GM23338 (cell line): Measurements from ENCODE around the gene PGM3. TPM values are rescaled to one million over a fixed set of nuclear protein-coding genes. Genes with fewer than 3 reads are reported as not detected.

Experiments used
- ATAC-seq: fragments of 200-7000 bp; cut with Tn5 transposase; 3 replicates; pipeline ENCODE4 v1.9.1; 2020
- DNase-seq: peaks from one replicate; pipeline ENCODE4 v3.0.0-alpha.2; 2015; ENCODE audit warnings: low spot score
- H2AFZ ChIP-seq: fragments of 200-600 bp; sonication (generic); 2 replicates; pipeline ENCODE4 v1.8.0; 2016; ENCODE audit warnings: antibody characterized with exemption, mild to moderate bottlenecking, moderate library complexity
- H3F3A ChIP-seq: fragments of 200-600 bp; sonication (generic); replicated peaks from 2 replicates; pipeline ENCODE4 v1.8.0; 2017; ENCODE audit warnings: antibody characterized with exemption, mixed run types, low read depth
- H3K27ac ChIP-seq: fragments of 200-600 bp; sonication (generic); 2 replicates; pipeline ENCODE4 v1.6.1; 2016; ENCODE audit warnings: low read depth
- H3K27me3 ChIP-seq: fragments of 200-600 bp; sonication (generic); 2 replicates; pipeline ENCODE4 v1.8.0; 2016; ENCODE audit warnings: mild to moderate bottlenecking, mixed run types, moderate library complexity; ENCODE audit not compliant: insufficient read depth
- H3K36me3 ChIP-seq: fragments of 200-600 bp; sonication (generic); 2 replicates; pipeline ENCODE4 v1.8.0; 2016; ENCODE audit warnings: mild to moderate bottlenecking; ENCODE audit not compliant: insufficient read depth
- H3K4me1 ChIP-seq: fragments of 200-600 bp; sonication (generic); 2 replicates; pipeline ENCODE4 v1.8.0; 2016; ENCODE audit warnings: mild to moderate bottlenecking, moderate library complexity; ENCODE audit not compliant: insufficient read depth
- H3K4me2 ChIP-seq: fragments of 200-600 bp; sonication (generic); 2 replicates; pipeline ENCODE4 v1.7.1; 2017; ENCODE audit warnings: mixed run types
- H3K4me3 ChIP-seq: fragments of 200-600 bp; sonication (generic); 2 replicates; pipeline ENCODE4 v1.6.1; 2016; ENCODE audit warnings: mixed run types
- H3K79me2 ChIP-seq: fragments of 200-600 bp; sonication (generic); replicated peaks from 2 replicates; pipeline ENCODE4 v1.8.0; 2017; ENCODE audit warnings: mild to moderate bottlenecking; ENCODE audit not compliant: insufficient read depth
- H3K9me2 ChIP-seq: fragments of 200-600 bp; sonication (generic); 2 replicates; pipeline ENCODE4 v1.8.0; 2017; ENCODE audit not compliant: insufficient read depth
- H4K20me1 ChIP-seq: fragments of 200-600 bp; sonication (generic); replicated peaks from 2 replicates; pipeline ENCODE4 v1.8.0; 2017; ENCODE audit warnings: mild to moderate bottlenecking; ENCODE audit not compliant: insufficient read depth
- H3K27ac Mint-ChIP-seq: 2 replicates; pipeline ENCODE4 v1.8.0; 2020; ENCODE audit warnings: inconsistent platforms, mild to moderate bottlenecking, moderate library complexity, mixed read lengths
- H3K27me3 Mint-ChIP-seq: 3 replicates; pipeline ENCODE4 v1.8.0; 2022; ENCODE audit warnings: low read depth, mild to moderate bottlenecking, moderate library complexity, mixed read lengths, inconsistent platforms; ENCODE audit not compliant: insufficient read depth, poor library complexity
- H3K36me3 Mint-ChIP-seq: 3 replicates; pipeline ENCODE4 v1.8.0; 2021; ENCODE audit warnings: low read depth, mild to moderate bottlenecking, inconsistent platforms, moderate library complexity, mixed read lengths
- H3K4me1 Mint-ChIP-seq: 3 replicates; pipeline ENCODE4 v1.8.0; 2020; ENCODE audit warnings: mild to moderate bottlenecking, inconsistent platforms, mixed read lengths
- H3K4me3 Mint-ChIP-seq: 3 replicates; pipeline ENCODE4 v1.8.0; 2021; ENCODE audit warnings: moderate library complexity, mild to moderate bottlenecking, inconsistent platforms, mixed read lengths
- H3K9me3 Mint-ChIP-seq: 3 replicates; pipeline ENCODE4 v1.8.0; 2020; ENCODE audit warnings: moderate library complexity, mild to moderate bottlenecking, inconsistent platforms, mixed read lengths
- CREB1 ChIP-seq: fragments of 250-450 bp; sonication (Bioruptor Pico); IDR thresholded peaks from 2 replicates; pipeline ENCODE4 v1.5.0; 2020; ENCODE audit warnings: low read depth, mild to moderate bottlenecking, moderate library complexity
- ETS1 ChIP-seq: IDR thresholded peaks from 2 replicates; pipeline ENCODE4 v1.6.1; 2016; ENCODE audit warnings: antibody characterized with exemption
- EZH2phosphoT487 ChIP-seq: fragments of 200-600 bp; sonication (generic); IDR thresholded peaks from one replicate; pipeline ENCODE4 v1.8.1; 2018; ENCODE audit warnings: antibody characterized with exemption; ENCODE audit not compliant: unreplicated experiment
- JUNB ChIP-seq: IDR thresholded peaks from one replicate; pipeline ENCODE4 v1.6.1; 2016; ENCODE audit warnings: antibody characterized with exemption; ENCODE audit not compliant: unreplicated experiment
- REST ChIP-seq: IDR thresholded peaks from one replicate; pipeline ENCODE4 v1.6.1; 2018; ENCODE audit warnings: antibody characterized with exemption; ENCODE audit not compliant: unreplicated experiment
- STAT1 ChIP-seq: IDR thresholded peaks from one replicate; pipeline ENCODE4 v1.6.1; 2016; ENCODE audit warnings: antibody characterized with exemption; ENCODE audit not compliant: unreplicated experiment
- ZNF114 ChIP-seq: fragments of 250-450 bp; sonication (Bioruptor Pico); IDR thresholded peaks from 2 replicates; pipeline ENCODE4 v1.5.0; 2020; ENCODE audit warnings: mild to moderate bottlenecking, moderate library complexity
- ZNF331 ChIP-seq: fragments of 250-450 bp; sonication (Bioruptor Pico); IDR thresholded peaks from 2 replicates; pipeline ENCODE4 v1.5.0; 2020; ENCODE audit warnings: low read depth, mild to moderate bottlenecking, moderate library complexity
- polyA plus RNA-seq: library from polyadenylated mRNA; unstranded; fragments of >200 nt; fragmentation: Nextera tagmentation; extraction: Ambion mirVana; gene quantifications from 2 replicates; pipeline ENCODE4 v1.2.1, GENCODE V29; 2016
- total RNA-seq: library from RNA; depleted of rRNA; stranded (reverse); fragments of >200 nt; shearing (Covaris generic); gene quantifications from 2 replicates; pipeline ENCODE4 v1.2.3, GENCODE V29; 2014
- TF ChIP-seq, protein P1 (sequence below): fragments of 250-450 bp; sonication (Bioruptor Pico); IDR thresholded peaks from 2 replicates; pipeline ENCODE4 v1.5.0; 2020; ENCODE audit warnings: mild to moderate bottlenecking, moderate library complexity

PGM3 gene
- total and polyA plus RNA-seq, 2 experiments from 2014 or later: 23.8 to 35.3 TPM

- Histone ChIP-seq H4K20me1 (no peaks in the 10 kb centered on the region), H3K9me2 (no peaks in the 10 kb centered on the region), H3F3A (no peaks in the 10 kb centered on the region), H3K27me3 (no peaks in the 10 kb centered on the region), H3K4me1 (no peaks in the 10 kb centered on the region), H3K4me3 (no peak overlapping the region), H2AFZ (no peak overlapping the region), H3K36me3 (no peaks in the 10 kb centered on the region), H3K4me2 (no peak overlapping the region), H3K27ac (no peak overlapping the region), H3K79me2 (no peaks in the 10 kb centered on the region)
- Mint-ChIP-seq H3K36me3 (peaks cover 3% of the 10 kb centered on the region; the same call in 2 of the 3 replicates), H3K9me3 (no peaks in the 10 kb centered on the region), H3K27ac (no peak overlapping the region), H3K27me3 (no peaks in the 10 kb centered on the region), H3K4me3 (no peak overlapping the region), H3K4me1 (no peaks in the 10 kb centered on the region)
- DNase-seq: no peak
- ATAC-seq: no peak
- TF ChIP-seq JUNB (no peak), ZNF114 (no peak)
Observed at GRCh38 chr6:83119742-83120300, 73.2 kb downstream of the PGM3 start.

DNA sequence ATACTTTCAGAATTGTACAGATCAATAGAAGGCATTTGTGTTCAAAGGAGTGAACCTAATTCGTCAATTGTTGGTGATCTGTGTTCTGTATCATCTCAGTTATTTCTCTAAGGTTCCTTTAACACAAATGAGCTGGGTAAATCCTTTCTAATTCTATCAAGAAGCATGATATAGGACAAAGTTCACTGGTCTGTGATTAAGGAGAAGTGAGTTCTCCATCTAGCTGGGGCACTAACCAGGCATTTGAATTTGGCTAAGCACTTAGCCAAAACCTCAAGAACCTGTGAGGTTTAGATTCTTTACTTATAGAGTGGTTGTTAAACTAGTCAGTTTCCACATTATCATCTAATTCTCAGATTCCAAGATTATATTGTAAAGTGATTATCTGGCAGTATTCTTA is 75.3 kb downstream of the PGM3 start:
- H3K4me1 ChIP-seq: no peaks in the 10 kb centered on the region
- Mint-ChIP-seq H3K4me1 (no peaks in the 10 kb centered on the region), H3K4me3 (no peak overlapping the region), H3K9me3 (no peaks in the 10 kb centered on the region), H3K27me3 (no peaks in the 10 kb centered on the region), H3K27ac (no peak overlapping the region), H3K36me3 (no peaks in the 10 kb centered on the region; the same call in 1 of the 3 replicates)
- DNase-seq: no peak
- no peak overlapping the region for H3K27ac ChIP-seq
- H3F3A ChIP-seq: no peaks in the 10 kb centered on the region
- H3K9me2 ChIP-seq: no peaks in the 10 kb centered on the region
- no peaks in the 10 kb centered on the region for H3K36me3 ChIP-seq
- no peaks in the 10 kb centered on the region for H3K27me3 ChIP-seq
- H2AFZ ChIP-seq: no peak overlapping the region
- no peak overlapping the region for H3K4me3 ChIP-seq
- no peak overlapping the region for H3K4me2 ChIP-seq
- no peak for ATAC-seq
- no peaks in the 10 kb centered on the region for H4K20me1 ChIP-seq
- no peaks in the 10 kb centered on the region for H3K79me2 ChIP-seq
- no peak for TF ChIP-seq ZNF114
- TF ChIP-seq CREB1 (CRISPR knock-in tag): no peak
- TF ChIP-seq, protein P1, sequence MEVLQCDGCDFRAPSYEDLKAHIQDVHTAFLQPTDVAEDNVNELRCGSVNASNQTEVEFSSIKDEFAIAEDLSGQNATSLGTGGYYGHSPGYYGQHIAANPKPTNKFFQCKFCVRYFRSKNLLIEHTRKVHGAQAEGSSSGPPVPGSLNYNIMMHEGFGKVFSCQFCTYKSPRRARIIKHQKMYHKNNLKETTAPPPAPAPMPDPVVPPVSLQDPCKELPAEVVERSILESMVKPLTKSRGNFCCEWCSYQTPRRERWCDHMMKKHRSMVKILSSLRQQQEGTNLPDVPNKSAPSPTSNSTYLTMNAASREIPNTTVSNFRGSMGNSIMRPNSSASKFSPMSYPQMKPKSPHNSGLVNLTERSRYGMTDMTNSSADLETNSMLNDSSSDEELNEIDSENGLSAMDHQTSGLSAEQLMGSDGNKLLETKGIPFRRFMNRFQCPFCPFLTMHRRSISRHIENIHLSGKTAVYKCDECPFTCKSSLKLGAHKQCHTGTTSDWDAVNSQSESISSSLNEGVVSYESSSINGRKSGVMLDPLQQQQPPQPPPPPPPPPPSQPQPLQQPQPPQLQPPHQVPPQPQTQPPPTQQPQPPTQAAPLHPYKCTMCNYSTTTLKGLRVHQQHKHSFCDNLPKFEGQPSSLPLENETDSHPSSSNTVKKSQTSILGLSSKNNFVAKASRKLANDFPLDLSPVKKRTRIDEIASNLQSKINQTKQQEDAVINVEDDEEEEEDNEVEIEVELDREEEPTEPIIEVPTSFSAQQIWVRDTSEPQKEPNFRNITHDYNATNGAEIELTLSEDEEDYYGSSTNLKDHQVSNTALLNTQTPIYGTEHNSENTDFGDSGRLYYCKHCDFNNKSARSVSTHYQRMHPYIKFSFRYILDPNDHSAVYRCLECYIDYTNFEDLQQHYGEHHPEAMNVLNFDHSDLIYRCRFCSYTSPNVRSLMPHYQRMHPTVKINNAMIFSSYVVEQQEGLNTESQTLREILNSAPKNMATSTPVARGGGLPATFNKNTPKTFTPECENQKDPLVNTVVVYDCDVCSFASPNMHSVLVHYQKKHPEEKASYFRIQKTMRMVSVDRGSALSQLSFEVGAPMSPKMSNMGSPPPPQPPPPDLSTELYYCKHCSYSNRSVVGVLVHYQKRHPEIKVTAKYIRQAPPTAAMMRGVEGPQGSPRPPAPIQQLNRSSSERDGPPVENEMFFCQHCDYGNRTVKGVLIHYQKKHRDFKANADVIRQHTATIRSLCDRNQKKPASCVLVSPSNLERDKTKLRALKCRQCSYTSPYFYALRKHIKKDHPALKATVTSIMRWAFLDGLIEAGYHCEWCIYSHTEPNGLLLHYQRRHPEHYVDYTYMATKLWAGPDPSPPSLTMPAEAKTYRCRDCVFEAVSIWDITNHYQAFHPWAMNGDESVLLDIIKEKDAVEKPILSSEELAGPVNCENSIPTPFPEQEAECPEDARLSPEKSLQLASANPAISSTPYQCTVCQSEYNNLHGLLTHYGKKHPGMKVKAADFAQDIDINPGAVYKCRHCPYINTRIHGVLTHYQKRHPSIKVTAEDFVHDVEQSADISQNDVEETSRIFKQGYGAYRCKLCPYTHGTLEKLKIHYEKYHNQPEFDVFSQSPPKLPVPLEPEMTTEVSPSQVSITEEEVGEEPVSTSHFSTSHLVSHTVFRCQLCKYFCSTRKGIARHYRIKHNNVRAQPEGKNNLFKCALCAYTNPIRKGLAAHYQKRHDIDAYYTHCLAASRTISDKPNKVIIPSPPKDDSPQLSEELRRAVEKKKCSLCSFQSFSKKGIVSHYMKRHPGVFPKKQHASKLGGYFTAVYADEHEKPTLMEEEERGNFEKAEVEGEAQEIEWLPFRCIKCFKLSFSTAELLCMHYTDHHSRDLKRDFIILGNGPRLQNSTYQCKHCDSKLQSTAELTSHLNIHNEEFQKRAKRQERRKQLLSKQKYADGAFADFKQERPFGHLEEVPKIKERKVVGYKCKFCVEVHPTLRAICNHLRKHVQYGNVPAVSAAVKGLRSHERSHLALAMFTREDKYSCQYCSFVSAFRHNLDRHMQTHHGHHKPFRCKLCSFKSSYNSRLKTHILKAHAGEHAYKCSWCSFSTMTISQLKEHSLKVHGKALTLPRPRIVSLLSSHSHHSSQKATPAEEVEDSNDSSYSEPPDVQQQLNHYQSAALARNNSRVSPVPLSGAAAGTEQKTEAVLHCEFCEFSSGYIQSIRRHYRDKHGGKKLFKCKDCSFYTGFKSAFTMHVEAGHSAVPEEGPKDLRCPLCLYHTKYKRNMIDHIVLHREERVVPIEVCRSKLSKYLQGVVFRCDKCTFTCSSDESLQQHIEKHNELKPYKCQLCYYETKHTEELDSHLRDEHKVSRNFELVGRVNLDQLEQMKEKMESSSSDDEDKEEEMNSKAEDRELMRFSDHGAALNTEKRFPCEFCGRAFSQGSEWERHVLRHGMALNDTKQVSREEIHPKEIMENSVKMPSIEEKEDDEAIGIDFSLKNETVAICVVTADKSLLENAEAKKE (CRISPR knock-in tag): no peak
- no peak for TF ChIP-seq STAT1
- TF ChIP-seq REST: no peak
- TF ChIP-seq ETS1: no peak
- TF ChIP-seq EZH2phosphoT487: no peak
- no peak for TF ChIP-seq ZNF331 (CRISPR knock-in tag)
- no peak for TF ChIP-seq JUNB
